CD4-positive, alpha-beta T cell (primary cell): ENCODE results near the gene TTLL10. TPM values are rescaled to one million over a fixed set of nuclear protein-coding genes. Genes with fewer than 3 reads are reported as not detected.

Experiments used
- ATAC-seq: fragments of 200-7000 bp; cut with Tn5 transposase; one replicate; pipeline ENCODE4 v1.10.0; 2022; ENCODE audit warnings: mild to moderate bottlenecking; ENCODE audit not compliant: poor library complexity
- CTCF ChIA-PET: fragments of 350-600 bp; sonication (Branson Sonifier 250); formaldehyde crosslinking; loops from one replicate; lab custom pipeline; 2021; ENCODE audit warnings: antibody characterized with exemption, inconsistent platforms; lab: Charles Lee
- POLR2A ChIA-PET: fragments of 350-600 bp; sonication (Branson Sonifier 250); formaldehyde crosslinking; loops from one replicate; lab custom pipeline; 2021; ENCODE audit warnings: antibody characterized with exemption, inconsistent platforms; lab: Charles Lee
- DNase-seq, 14 experiments: peaks; one replicate each; pipeline ENCODE4 v3.0.0-alpha.2; 2013 to 2020; ENCODE audit warnings: mixed read lengths in 2 of 14
- H3K27ac ChIP-seq, 2 donors: one replicate each; pipeline versions ENCODE4 v1.5.1 to v1.7.0; 2013; ENCODE audit warnings: low read length in 2 of 2, low read depth in 1 of 2, mild to moderate bottlenecking in 1 of 2
- H3K27me3 ChIP-seq, 2 experiments: 1 replicate in 1 of 2; 2 replicates in 1 of 2; pipeline versions ENCODE4 v1.6.1 to v1.7.0; 2013; ENCODE audit warnings: low read length in 2 of 2, control low read depth in 1 of 2, mild to moderate bottlenecking in 1 of 2, moderate library complexity in 1 of 2; ENCODE audit not compliant: insufficient read depth in 2 of 2, control insufficient read depth in 1 of 2
- H3K36me3 ChIP-seq: one replicate; pipeline ENCODE4 v1.6.1; 2013; ENCODE audit warnings: low read length, control low read depth; ENCODE audit not compliant: insufficient read depth
- H3K4me1 ChIP-seq: one replicate; pipeline ENCODE4 v1.6.1; 2013; ENCODE audit warnings: low read length, control low read depth; ENCODE audit not compliant: insufficient read depth
- H3K4me3 ChIP-seq: one replicate; pipeline ENCODE4 v1.5.1; 2013; ENCODE audit warnings: mild to moderate bottlenecking, low read length, moderate library complexity
- H3K9me3 ChIP-seq, 2 experiments: 1 replicate in 1 of 2; 2 replicates in 1 of 2; pipeline versions ENCODE4 v1.6.1 to v1.7.0; 2013; ENCODE audit warnings: low read length in 2 of 2, mild to moderate bottlenecking in 2 of 2, control low read depth in 1 of 2, moderate library complexity in 1 of 2; ENCODE audit not compliant: control insufficient read depth in 1 of 2, insufficient read depth in 1 of 2
- H3K27ac Mint-ChIP-seq: one replicate; pipeline ENCODE4 v1.8.0; 2020; ENCODE audit warnings: mixed read lengths
- H3K27me3 Mint-ChIP-seq: one replicate; pipeline ENCODE4 v1.8.0; 2021; ENCODE audit warnings: mixed read lengths
- H3K36me3 Mint-ChIP-seq: one replicate; pipeline ENCODE4 v1.8.0; 2021; ENCODE audit warnings: low read depth, mixed read lengths
- H3K4me1 Mint-ChIP-seq: one replicate; pipeline ENCODE4 v1.8.0; 2021; ENCODE audit warnings: low read depth, mixed read lengths
- H3K4me3 Mint-ChIP-seq: one replicate; pipeline ENCODE4 v1.8.0; 2020; ENCODE audit warnings: mild to moderate bottlenecking, mixed read lengths
- H3K9me3 Mint-ChIP-seq: one replicate; pipeline ENCODE4 v1.8.0; 2020; ENCODE audit warnings: mixed read lengths
- CTCF ChIP-seq: fragments of 200-600 bp; IDR thresholded peaks from one replicate; pipeline ENCODE4 v1.8.0; 2022; ENCODE audit warnings: antibody characterized with exemption, mild to moderate bottlenecking
- intact Hi-C, 2 experiments: fragments of 100-400 bp; cut with DNase I in 1 of 2; cut with micrococcal nuclease in 1 of 2; formaldehyde crosslinking; loops; one replicate each; pipeline versions ENCODE4 v1.15.1 to v1.9.0; 2023 to 2025; cut with DNase I, micrococcal nuclease
- total RNA-seq, 174 experiments: library from RNA in 2 of 174; stranded (reverse) in 2 of 174; gene quantifications; one replicate each; pipeline ENCODE4 v1.2.3 and lab custom pipeline; 2021 to 2026

The TTLL10 gene
- total RNA-seq, 2 experiments from 2014 or later = 0.11 to 0.59 TPM

GRCh38 chr1:1145547-1145914 lies 28.1 kb upstream of the TTLL10 start:
- Histone ChIP-seq H3K4me3 (no peak overlapping the region), H3K27me3 (no peaks in the 10 kb centered on the region), H3K36me3 (no peaks in the 10 kb centered on the region), H3K27ac (no peak overlapping the region), H3K4me1 (peaks cover 37% of the 10 kb centered on the region), H3K9me3 (no peaks in the 10 kb centered on the region)
- no peak for ATAC-seq
- intact Hi-C loops = no loop called here
- DNase-seq = no peak
- Mint-ChIP-seq H3K27ac (no peak overlapping the region), H3K36me3 (no peaks in the 10 kb centered on the region), H3K27me3 (no peaks in the 10 kb centered on the region), H3K4me1 (peaks cover 7% of the 10 kb centered on the region), H3K4me3 (no peak overlapping the region), H3K9me3 (no peaks in the 10 kb centered on the region)
- POLR2A ChIA-PET = no interaction called here
- CTCF ChIA-PET = no interaction called here
- TF ChIP-seq CTCF = no peak

GRCh38 chr1:1146026-1146425 lies 27.7 kb upstream of the TTLL10 start:
- H3K27me3 ChIP-seq = no peaks in the 10 kb centered on the region
- Mint-ChIP-seq H3K36me3 (no peaks in the 10 kb centered on the region), H3K9me3 (no peaks in the 10 kb centered on the region), H3K27me3 (no peaks in the 10 kb centered on the region), H3K27ac (no peak overlapping the region), H3K4me1 (peaks cover 7% of the 10 kb centered on the region), H3K4me3 (no peak overlapping the region)
- CTCF ChIA-PET = no interaction called here
- no peak for ATAC-seq
- H3K9me3 ChIP-seq = peaks cover 0 to under 1% of the 10 kb centered on the region in 2 experiments
- no peak overlapping the region for H3K4me3 ChIP-seq
- no peak for TF ChIP-seq CTCF
- intact Hi-C loops = no loop called here
- DNase-seq = no peak
- H3K36me3 ChIP-seq = no peaks in the 10 kb centered on the region
- peaks cover 34% of the 10 kb centered on the region for H3K4me1 ChIP-seq
- no peak overlapping the region for H3K27ac ChIP-seq
- POLR2A ChIA-PET = no interaction called here

- H3K27me3 Mint-ChIP-seq = no peaks in the 10 kb centered on the region
- H3K4me3 Mint-ChIP-seq = no peak overlapping the region
- Histone ChIP-seq H3K27ac (no peak overlapping the region), H3K36me3 (no peaks in the 10 kb centered on the region), H3K27me3 (no peaks in the 10 kb centered on the region), H3K4me3 (no peak overlapping the region), H3K9me3 (peaks cover 0 to 6% of the 10 kb centered on the region in 2 experiments), H3K4me1 (peaks cover 32% of the 10 kb centered on the region)
- DNase-seq = no peak
- no peaks in the 10 kb centered on the region for H3K9me3 Mint-ChIP-seq
- ChIA-PET CTCF (no interaction called here), POLR2A (no interaction called here)
- H3K36me3 Mint-ChIP-seq = no peaks in the 10 kb centered on the region
- H3K4me1 Mint-ChIP-seq = peaks cover 7% of the 10 kb centered on the region
- intact Hi-C loops = no loop called here
- H3K27ac Mint-ChIP-seq = no peak overlapping the region
- no peak for ATAC-seq
- TF ChIP-seq CTCF = no peak
Observed at GRCh38 chr1:1146596-1146995, 27.1 kb upstream of the TTLL10 start.
